BE2C (cell line): Measurements from ENCODE around the gene ENHO.
"Not testable (repeated sequence)": the region's sequence is repeated elsewhere in the genome, so short reads cannot be mapped to it uniquely, and the experiment has no call there.

Experiments used
- DNase-seq: peaks from one replicate; pipeline ENCODE4 v3.0.0-alpha.2; 2020
- H3K27me3 ChIP-seq: fragments of 250-450 bp; sonication (Bioruptor Pico); 2 replicates; pipeline ENCODE4 v1.5.1; 2020; ENCODE audit warnings: mild to moderate bottlenecking
- H3K36me3 ChIP-seq: fragments of 250-450 bp; sonication (Bioruptor Pico); 2 replicates; pipeline ENCODE4 v1.5.1; 2020; ENCODE audit warnings: mild to moderate bottlenecking
- H3K4me1 ChIP-seq: fragments of 250-450 bp; sonication (Bioruptor Pico); 2 replicates; pipeline ENCODE4 v1.5.1; 2020
- H3K4me3 ChIP-seq: 2 replicates; pipeline ENCODE4 v1.5.1; 2011; ENCODE audit warnings: low read depth, low read length
- H3K9me3 ChIP-seq: fragments of 250-450 bp; sonication (Bioruptor Pico); 2 replicates; pipeline ENCODE4 v1.5.1; 2020
- CTCF ChIP-seq: IDR thresholded peaks from 2 replicates; pipeline ENCODE4 v1.5.1; 2012; ENCODE audit warnings: mild to moderate bottlenecking, low read depth, low read length

ENHO gene

GRCh38 chr9:34546102-34546833 lies 23.5 kb upstream of the ENHO start:
- no peak for DNase-seq
- H3K4me1 ChIP-seq = peaks cover 14% of the 10 kb centered on the region

GRCh38 chr9:34545497-34545896 lies 22.7 kb upstream of the ENHO start:
- H3K27me3 ChIP-seq = no peaks in the 10 kb centered on the region
- DNase-seq = no peak

More at GRCh38 chr9:34546102-34546833, 23.5 kb upstream of the ENHO start:
- TF ChIP-seq CTCF = no peak
- no peaks in the 10 kb centered on the region for H3K36me3 ChIP-seq
- no peaks in the 10 kb centered on the region for H3K27me3 ChIP-seq
- H3K9me3 ChIP-seq = no peaks in the 10 kb centered on the region
- H3K4me3 ChIP-seq = no peak overlapping the region

GRCh38 chr9:34544035-34544434 lies 21.2 kb upstream of the ENHO start:
- DNase-seq = no peak
- H3K27me3 ChIP-seq = no peaks in the 10 kb centered on the region
- no peak for TF ChIP-seq CTCF
- H3K4me3 ChIP-seq = no peak overlapping the region
- peaks cover 15% of the 10 kb centered on the region for H3K4me1 ChIP-seq
- H3K36me3 ChIP-seq = no peaks in the 10 kb centered on the region
- no peaks in the 10 kb centered on the region for H3K9me3 ChIP-seq

More at GRCh38 chr9:34545497-34545896, 22.7 kb upstream of the ENHO start:
- Histone ChIP-seq H3K4me3 (no peak overlapping the region), H3K36me3 (no peaks in the 10 kb centered on the region), H3K9me3 (no peaks in the 10 kb centered on the region), H3K4me1 (peaks cover 16% of the 10 kb centered on the region)
- TF ChIP-seq CTCF = no peak

- peaks cover 6% of the 10 kb centered on the region for H3K4me1 ChIP-seq
- no peaks in the 10 kb centered on the region for H3K36me3 ChIP-seq
- H3K9me3 ChIP-seq = no peaks in the 10 kb centered on the region
- no peak for DNase-seq
- no peak overlapping the region for H3K4me3 ChIP-seq
- TF ChIP-seq CTCF = no peak
- H3K27me3 ChIP-seq = no peaks in the 10 kb centered on the region
Measured at GRCh38 chr9:34541540-34541939, 18.8 kb upstream of the ENHO start.

GRCh38 chr9:34540827-34541226 lies 18.0 kb upstream of the ENHO start:
- peaks cover 6% of the 10 kb centered on the region for H3K4me1 ChIP-seq
- no peaks in the 10 kb centered on the region for H3K9me3 ChIP-seq
- H3K4me3 ChIP-seq = no peak overlapping the region
- no peaks in the 10 kb centered on the region for H3K36me3 ChIP-seq
- peak; percentile 61 for DNase-seq
- H3K27me3 ChIP-seq = no peaks in the 10 kb centered on the region
- TF ChIP-seq CTCF = no peak

- TF ChIP-seq CTCF = no peak
- H3K4me3 ChIP-seq = no peak overlapping the region
- DNase-seq = no peak
- H3K27me3 ChIP-seq = no peaks in the 10 kb centered on the region
- peaks cover 3% of the 10 kb centered on the region; the same call in 1 of the 2 replicates for H3K9me3 ChIP-seq
- no peaks in the 10 kb centered on the region for H3K36me3 ChIP-seq
- H3K4me1 ChIP-seq = peaks cover 6% of the 10 kb centered on the region
Measured at GRCh38 chr9:34536685-34537084, 13.9 kb upstream of the ENHO start.

GRCh38 chr9:34532041-34532440 lies 9.3 kb upstream of the ENHO start:
- not testable (repeated sequence) for H3K4me3 ChIP-seq, H3K4me1 ChIP-seq, H3K36me3 ChIP-seq, DNase-seq, H3K27me3 ChIP-seq, H3K9me3 ChIP-seq
